ENCODE results near the gene HOXA2.

The HOXA2 gene

GRCh38 chr7:27105301-27106031 is 3.0 kb upstream of the HOXA2 start:
- DNase-seq (ENCODE audit: low read depth, low spot score) = no peak
- ChIA-PET CTCF (interaction anchor here (0.6 to 1.6 kb wide), 5 partner anchors 11 to 58 kb away, joined by 3 to 5 read pairs (median 3); partner anchors contain the start of gene HOXA4), POLR2A (interaction anchor here (0.8 kb wide), 1 partner anchor 10 kb away, joined by 4 read pairs; the partner anchor contains the start of gene HOXA1)
- TF ChIP-seq CTCF (IDR thresholded peaks at IDR 0.05; ENCODE audit: insufficient read depth, low read length, missing control alignments) = no peak
- no peak overlapping the region for H3K4me3 ChIP-seq (ENCODE audit: low read depth, low read length)

DNA sequence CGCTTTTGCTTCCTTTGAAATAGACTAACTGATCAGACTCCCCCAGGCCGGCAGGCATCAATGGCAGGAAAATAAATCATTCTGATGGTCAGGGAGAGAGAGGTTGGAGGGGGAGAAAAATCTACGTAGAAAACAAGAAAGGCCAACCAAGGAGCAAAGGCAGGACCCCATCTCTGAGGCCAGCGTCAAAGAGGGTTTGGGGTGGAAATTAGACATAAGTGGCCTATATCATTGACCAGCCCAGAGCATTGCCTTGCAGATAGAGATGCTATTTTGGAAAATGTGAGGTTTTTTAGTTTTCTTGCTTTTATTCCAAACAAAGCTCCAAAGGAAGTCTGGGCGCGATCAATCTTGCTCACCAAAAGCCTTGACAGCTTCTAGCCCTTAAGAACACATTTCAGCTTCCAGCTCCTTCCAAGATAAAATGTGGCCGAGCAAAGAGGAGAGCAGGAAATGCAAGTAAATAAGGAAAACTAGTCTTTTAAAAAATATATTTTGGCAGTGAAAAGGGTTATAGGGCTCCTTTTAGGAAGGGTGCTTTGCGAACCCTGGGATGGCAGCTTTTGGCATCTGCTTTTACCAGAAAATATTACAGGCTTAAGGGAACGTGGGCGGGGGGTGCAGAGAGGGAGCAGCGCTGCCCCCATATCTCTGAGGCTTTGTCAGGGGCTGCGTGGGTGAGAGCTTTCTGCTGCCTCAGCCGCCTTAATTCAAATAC is 2.0 kb upstream of the HOXA2 start:
- no peak for DNase-seq (ENCODE audit: low read depth, low spot score)
- ChIA-PET POLR2A (no interaction called here), CTCF (interaction anchor here (0.6 to 1.6 kb wide), 3 partner anchors 10 to 31 kb away, joined by 3 to 5 read pairs (median 3); no protein-coding TSS in a partner anchor)
- no peak overlapping the region for H3K4me3 ChIP-seq (ENCODE audit: low read depth, low read length)
- TF ChIP-seq CTCF (IDR thresholded peaks at IDR 0.05; ENCODE audit: insufficient read depth, low read length, missing control alignments) = no peak

DNA sequence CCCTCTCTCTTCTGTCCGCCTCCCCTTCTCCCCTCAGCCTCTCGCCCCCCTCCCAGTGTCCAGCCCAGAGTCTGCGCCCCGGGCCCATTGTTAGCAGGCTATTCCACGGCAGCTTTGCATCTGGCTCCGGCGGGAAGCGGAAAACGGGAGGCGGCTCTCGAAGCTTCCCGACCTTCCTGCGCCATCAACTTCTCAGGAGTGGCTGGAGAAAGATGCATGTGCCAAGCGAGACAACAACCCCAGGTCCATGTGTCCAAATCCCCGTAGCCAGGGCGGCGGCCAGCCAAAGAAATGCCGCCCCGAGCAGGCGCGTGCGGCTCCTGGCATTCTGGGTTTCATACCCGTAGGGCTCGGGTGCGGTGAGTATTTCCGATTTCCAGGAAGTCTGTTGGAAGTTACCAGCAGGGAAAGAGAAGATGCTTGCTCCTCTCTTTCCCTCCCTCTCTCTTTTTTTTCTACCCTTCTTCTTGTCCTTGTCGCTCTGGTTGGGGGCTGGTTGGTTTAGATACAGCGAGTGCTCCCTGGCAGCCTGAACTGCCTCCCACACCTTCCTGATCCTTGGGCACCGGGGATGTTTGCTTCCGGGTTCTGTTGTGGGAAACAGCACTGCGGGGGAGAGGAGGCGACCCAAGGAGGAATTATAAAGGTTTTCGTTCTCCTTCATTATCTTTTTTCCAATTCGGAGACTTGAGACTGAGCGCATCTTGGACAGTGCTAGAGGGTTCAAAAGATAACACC is 1.2 kb upstream of the HOXA2 start:
- no peak overlapping the region for H3K4me3 ChIP-seq (ENCODE audit: low read depth, low read length)
- no peak for DNase-seq (ENCODE audit: low read depth, low spot score)
- ChIA-PET POLR2A (no interaction called here), CTCF (no interaction called here)
- no peak for TF ChIP-seq CTCF (IDR thresholded peaks at IDR 0.05; ENCODE audit: insufficient read depth, low read length, missing control alignments)

- no peak for DNase-seq (ENCODE audit: low read depth, low spot score)
- no peak for TF ChIP-seq CTCF (IDR thresholded peaks at IDR 0.05; ENCODE audit: insufficient read depth, low read length, missing control alignments)
- ChIA-PET CTCF (no interaction called here), POLR2A (no interaction called here)
- no peak overlapping the region for H3K4me3 ChIP-seq (ENCODE audit: low read depth, low read length)
Observed at GRCh38 chr7:27101957-27102580, 414 bp downstream of the HOXA2 start.

GRCh38 chr7:27101171-27101956 is 1.1 kb downstream of the HOXA2 start:
- DNase-seq (ENCODE audit: low read depth, low spot score) = no peak
- CTCF ChIA-PET = interaction anchor here (1.7 kb wide), 1 partner anchor 50 kb away, joined by 5 read pairs; no protein-coding TSS in a partner anchor
- no peak for TF ChIP-seq CTCF (IDR thresholded peaks at IDR 0.05; ENCODE audit: insufficient read depth, low read length, missing control alignments)
- no peak overlapping the region for H3K4me3 ChIP-seq (ENCODE audit: low read depth, low read length)
- POLR2A ChIA-PET = no interaction called here
